GM19467 (cell line): ENCODE measurements around the gene CA9.

Source experiments
- ATAC-seq: cut with Tn5 transposase; IDR thresholded peaks from one replicate; pipeline ENCODE4 v1.9.1; 2021; ENCODE audit warnings: mild to moderate bottlenecking, moderate library complexity; ENCODE audit not compliant: unreplicated experiment

The CA9 gene

GRCh38 chr9:35651956-35652828, 21.5 kb upstream of the CA9 start:
- no peak for ATAC-seq

- ATAC-seq, result no peak
Measured at GRCh38 chr9:35652829-35653209, 20.9 kb upstream of the CA9 start.

GRCh38 chr9:35653611-35654010, 20.1 kb upstream of the CA9 start:
- ATAC-seq, result no peak

- no peak for ATAC-seq
Measured at GRCh38 chr9:35656348-35656747, 17.4 kb upstream of the CA9 start.

GRCh38 chr9:35656831-35657545, 16.7 kb upstream of the CA9 start:
- ATAC-seq, result no peak

- peak; percentile 81 for ATAC-seq
Measured at GRCh38 chr9:35657546-35658136, 16.1 kb upstream of the CA9 start, which contains the start of gene RMRP. TSS of gene RMRP (minus strand) at chr9:35658019.

- peak; percentile 53 for ATAC-seq
Measured at GRCh38 chr9:35658137-35658967, 15.4 kb upstream of the CA9 start, which contains the start of gene CCDC107. TSS of gene CCDC107 (plus strand) at chr9:35658292. CDS start at chr9:35658380, 88 bp downstream.

GRCh38 chr9:35658968-35659220, 14.8 kb upstream of the CA9 start:
- ATAC-seq, result no peak

GRCh38 chr9:35659340-35659739, 14.4 kb upstream of the CA9 start:
- no peak for ATAC-seq

GRCh38 chr9:35660966-35661415, 12.7 kb upstream of the CA9 start:
- no peak for ATAC-seq

GRCh38 chr9:35661756-35662350, 11.9 kb upstream of the CA9 start:
- no peak for ATAC-seq

GRCh38 chr9:35662437-35662836, 11.3 kb upstream of the CA9 start:
- no peak for ATAC-seq

- peak; percentile 55 for ATAC-seq
Measured at GRCh38 chr9:35664531-35665470, 8.9 kb upstream of the CA9 start, which contains the start of gene ARHGEF39. TSS of gene ARHGEF39 (minus strand) at chr9:35665195. CDS start at chr9:35665169, 26 bp downstream.

GRCh38 chr9:35665471-35665818, 8.3 kb upstream of the CA9 start:
- no peak for ATAC-seq

GRCh38 chr9:35666045-35666444, 7.7 kb upstream of the CA9 start:
- ATAC-seq, result no peak

- no peak for ATAC-seq
Measured at GRCh38 chr9:35666549-35666948, 7.2 kb upstream of the CA9 start.

- ATAC-seq, result no peak
Measured at GRCh38 chr9:35667939-35668338, 5.8 kb upstream of the CA9 start.

- ATAC-seq, result no peak
Measured at GRCh38 chr9:35669331-35670145, 4.2 kb upstream of the CA9 start.

- no peak for ATAC-seq
Measured at GRCh38 chr9:35674025-35674361, 265 bp downstream of the CA9 start.
